GM12878 (cell line): ENCODE measurements around the gene LCP1. TPM values are rescaled to one million over a fixed set of nuclear protein-coding genes. Genes with fewer than 3 reads are reported as not detected.

Experiments
- ATF7 ChIP-seq: fragments of 450-650 bp; IDR thresholded peaks from 2 replicates; pipeline ENCODE4 v1.6.1; 2016; ENCODE audit warnings: low read depth, mild to moderate bottlenecking
- BMI1 ChIP-seq: fragments of 450-650 bp; IDR thresholded peaks from 2 replicates; pipeline ENCODE4 v1.6.1; 2016; ENCODE audit warnings: mild to moderate bottlenecking, moderate library complexity, borderline replicate concordance
- CEBPB ChIP-seq, 2 experiments: fragments of 150-350 bp in 1 of 2; IDR thresholded peaks; 2 replicates each; pipeline ENCODE4 v1.6.1; 2012 to 2014; ENCODE audit warnings: low read depth in 2 of 2, low read length in 2 of 2, borderline replicate concordance in 1 of 2, inconsistent platforms in 1 of 2
- CREB1 ChIP-seq: IDR thresholded peaks from 2 replicates; pipeline ENCODE4 v1.6.1; 2012; ENCODE audit warnings: low read depth, mild to moderate bottlenecking, inconsistent platforms
- FOXM1 ChIP-seq: IDR thresholded peaks from 2 replicates; pipeline ENCODE4 v1.6.1; 2012; ENCODE audit warnings: low read depth, mild to moderate bottlenecking, inconsistent platforms, low read length, moderate library complexity
- JUND ChIP-seq: IDR thresholded peaks from 2 replicates; pipeline ENCODE4 v1.6.1; 2012; ENCODE audit warnings: low read depth, mild to moderate bottlenecking, low read length, improper control_type of control experiment, moderate library complexity
- KDM1A ChIP-seq: fragments of 200-600 bp; sonication (generic); IDR thresholded peaks from 2 replicates; pipeline ENCODE4 v1.6.1; 2016; ENCODE audit warnings: borderline replicate concordance
- LARP7 ChIP-seq: fragments of 450-650 bp; IDR thresholded peaks from 2 replicates; pipeline ENCODE4 v1.6.1; 2017; ENCODE audit warnings: mild to moderate bottlenecking
- MEF2B ChIP-seq: fragments of 450-650 bp; IDR thresholded peaks from 2 replicates; pipeline ENCODE4 v1.6.1; 2018; ENCODE audit warnings: mild to moderate bottlenecking, moderate library complexity; ENCODE audit not compliant: partially characterized antibody, poor library complexity, severe bottlenecking
- MXI1 ChIP-seq: fragments of 150-350 bp; IDR thresholded peaks from 2 replicates; pipeline ENCODE4 v1.6.1; 2011; ENCODE audit warnings: low read depth, mild to moderate bottlenecking, inconsistent platforms, low read length, improper control_type of control experiment
- MYB ChIP-seq: fragments of 150-350 bp; IDR thresholded peaks from 2 replicates; pipeline ENCODE4 v1.6.1; 2014; ENCODE audit warnings: mild to moderate bottlenecking, low read depth, low read length, borderline replicate concordance
- NFYB ChIP-seq: IDR thresholded peaks from 2 replicates; pipeline ENCODE4 v1.6.1; 2011; ENCODE audit warnings: low read depth, mild to moderate bottlenecking, low read length, improper control_type of control experiment, moderate library complexity; ENCODE audit not compliant: insufficient read depth
- RCOR1 ChIP-seq: conservative IDR thresholded peaks from 2 replicates; pipeline ENCODE4 v1.6.1; 2012; ENCODE audit warnings: low read depth, low read length, improper control_type of control experiment
- SMARCA5 ChIP-seq: fragments of 450-650 bp; IDR thresholded peaks from 2 replicates; pipeline ENCODE4 v1.6.1; 2017; ENCODE audit warnings: mild to moderate bottlenecking
- ZNF207 ChIP-seq: fragments of 450-650 bp; IDR thresholded peaks from 2 replicates; pipeline ENCODE4 v1.6.1; 2014; ENCODE audit warnings: antibody characterized with exemption, mild to moderate bottlenecking, borderline replicate concordance
- ZNF24 ChIP-seq: fragments of 450-650 bp; IDR thresholded peaks from 2 replicates; pipeline ENCODE4 v1.6.1; 2017; ENCODE audit warnings: antibody characterized with exemption, mild to moderate bottlenecking
- ZNF384 ChIP-seq: IDR thresholded peaks from 2 replicates; pipeline ENCODE4 v1.6.1; 2012; ENCODE audit warnings: low read depth, mild to moderate bottlenecking, low read length, improper control_type of control experiment, borderline replicate concordance
- polyA plus RNA-seq, 11 experiments: library from polyadenylated mRNA; depleted of rRNA in 4 of 11; unstranded in 6 of 11; stranded (reverse) in 5 of 11; fragments of >200 nt; fragmentation: Nextera tagmentation in 4 of 11; fragmentation: Illumina TruSeq in 1 of 11; extraction: Ambion mirVana in 4 of 11; extraction: Trizol in 1 of 11; gene quantifications; 1 replicate in 1 of 11; 2 replicates in 10 of 11; pipeline versions ENCODE4 v1.2.1 to v1.2.3, GENCODE V29; 2011 to 2016; ENCODE audit warnings: inconsistent platforms in 2 of 11, missing spikeins in 2 of 11, low read depth in 1 of 11
- total RNA-seq, 4 experiments: library from RNA; depleted of rRNA in 3 of 4; stranded (reverse); fragments of >200 nt in 3 of 4; fragmentation: Illumina TruSeq in 1 of 4; extraction: Trizol in 1 of 4; gene quantifications; 2 replicates each; pipeline versions ENCODE4 v1.2.1 to v1.2.3, GENCODE V29; 2013 to 2021
- TF ChIP-seq, protein P1 (sequence below): IDR thresholded peaks from 2 replicates; pipeline ENCODE4 v1.6.1; 2012; ENCODE audit warnings: low read length, inconsistent platforms
- TF ChIP-seq, protein P2 (sequence below): fragments of 450-650 bp; IDR thresholded peaks from 2 replicates; pipeline ENCODE4 v1.6.1; 2017; ENCODE audit warnings: mild to moderate bottlenecking
- TF ChIP-seq, protein P3 (sequence below): fragments of 450-650 bp; IDR thresholded peaks from 2 replicates; pipeline ENCODE4 v1.6.1; 2016; ENCODE audit warnings: mild to moderate bottlenecking
- TF ChIP-seq, protein P4 (sequence below): IDR thresholded peaks from 2 replicates; pipeline ENCODE4 v1.6.1; 2012; ENCODE audit warnings: mild to moderate bottlenecking, low read depth, low read length
- TF ChIP-seq, protein P5 (sequence below): IDR thresholded peaks from 2 replicates; pipeline ENCODE4 v1.6.1; 2012; ENCODE audit warnings: low read depth, low read length, improper control_type of control experiment

Gene LCP1
- total and polyA plus RNA-seq, 10 of the 15 experiments (the other 5 are each of a cell fraction or from before 2014, with no cell fraction given) = 775 to 2,201 (median 1,556) TPM

DNA sequence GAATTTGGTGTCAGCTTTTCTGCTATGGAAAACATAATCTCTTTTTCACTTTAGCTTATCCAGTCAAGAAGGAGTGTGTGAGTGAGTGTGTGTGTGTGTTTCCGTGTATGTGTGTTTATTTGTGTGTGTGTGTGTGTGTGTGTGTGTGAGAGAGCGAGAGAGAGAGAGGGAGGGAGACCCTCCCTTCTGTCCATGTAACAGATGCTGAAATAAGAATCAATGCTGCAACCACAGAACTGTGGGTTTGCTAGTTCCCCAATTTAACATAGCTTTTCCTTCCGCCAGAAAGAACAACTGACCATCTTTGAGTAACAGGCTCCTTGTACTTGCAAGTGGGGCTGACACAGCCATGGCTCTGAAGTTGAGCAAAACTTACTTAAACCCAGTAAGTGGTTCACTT is 5.2 kb downstream of the LCP1 start (continued):
- TF ChIP-seq MEF2B (peak; percentile 48), BMI1 (peak; percentile 41; the same call in 1 of the 2 replicates), SMARCA5 (0 out of 2 replicates have a peak, but pooled peaks have one; percentile 51), MXI1 (peak; percentile 60; the same call in 1 of the 2 replicates), MYB (no peak), FOXM1 (peak; percentile 76; the same call in 1 of the 2 replicates), NFYB (no peak), KDM1A (no peak), RCOR1 (0 out of 2 replicates have a peak, but pooled peaks have one; percentile 81), ZNF24 (peak; percentile 90), LARP7 (0 out of 2 replicates have a peak, but pooled peaks have one; percentile 43), ATF7 (peak; percentile 44; the same call in 1 of the 2 replicates), ZNF384 (no peak), CEBPB (IDR thresholded peaks at IDR 0.05; ENCODE audit: borderline replicate concordance in 1 of 2, low read depth in 2 of 2, low read length in 2 of 2) (0 out of 4 replicates have a peak, but pooled peaks of 1 of the 2 experiments have one; percentile 61), JUND (no peak), ZNF207 (no peak), CREB1 (0 out of 2 replicates have a peak, but pooled peaks have one; percentile 45)
- TF ChIP-seq, protein P1, sequence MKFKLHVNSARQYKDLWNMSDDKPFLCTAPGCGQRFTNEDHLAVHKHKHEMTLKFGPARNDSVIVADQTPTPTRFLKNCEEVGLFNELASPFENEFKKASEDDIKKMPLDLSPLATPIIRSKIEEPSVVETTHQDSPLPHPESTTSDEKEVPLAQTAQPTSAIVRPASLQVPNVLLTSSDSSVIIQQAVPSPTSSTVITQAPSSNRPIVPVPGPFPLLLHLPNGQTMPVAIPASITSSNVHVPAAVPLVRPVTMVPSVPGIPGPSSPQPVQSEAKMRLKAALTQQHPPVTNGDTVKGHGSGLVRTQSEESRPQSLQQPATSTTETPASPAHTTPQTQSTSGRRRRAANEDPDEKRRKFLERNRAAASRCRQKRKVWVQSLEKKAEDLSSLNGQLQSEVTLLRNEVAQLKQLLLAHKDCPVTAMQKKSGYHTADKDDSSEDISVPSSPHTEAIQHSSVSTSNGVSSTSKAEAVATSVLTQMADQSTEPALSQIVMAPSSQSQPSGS = peak; percentile 70
- TF ChIP-seq, protein P2, sequence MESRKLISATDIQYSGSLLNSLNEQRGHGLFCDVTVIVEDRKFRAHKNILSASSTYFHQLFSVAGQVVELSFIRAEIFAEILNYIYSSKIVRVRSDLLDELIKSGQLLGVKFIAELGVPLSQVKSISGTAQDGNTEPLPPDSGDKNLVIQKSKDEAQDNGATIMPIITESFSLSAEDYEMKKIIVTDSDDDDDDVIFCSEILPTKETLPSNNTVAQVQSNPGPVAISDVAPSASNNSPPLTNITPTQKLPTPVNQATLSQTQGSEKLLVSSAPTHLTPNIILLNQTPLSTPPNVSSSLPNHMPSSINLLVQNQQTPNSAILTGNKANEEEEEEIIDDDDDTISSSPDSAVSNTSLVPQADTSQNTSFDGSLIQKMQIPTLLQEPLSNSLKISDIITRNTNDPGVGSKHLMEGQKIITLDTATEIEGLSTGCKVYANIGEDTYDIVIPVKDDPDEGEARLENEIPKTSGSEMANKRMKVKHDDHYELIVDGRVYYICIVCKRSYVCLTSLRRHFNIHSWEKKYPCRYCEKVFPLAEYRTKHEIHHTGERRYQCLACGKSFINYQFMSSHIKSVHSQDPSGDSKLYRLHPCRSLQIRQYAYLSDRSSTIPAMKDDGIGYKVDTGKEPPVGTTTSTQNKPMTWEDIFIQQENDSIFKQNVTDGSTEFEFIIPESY = no peak
- TF ChIP-seq, protein P3, sequence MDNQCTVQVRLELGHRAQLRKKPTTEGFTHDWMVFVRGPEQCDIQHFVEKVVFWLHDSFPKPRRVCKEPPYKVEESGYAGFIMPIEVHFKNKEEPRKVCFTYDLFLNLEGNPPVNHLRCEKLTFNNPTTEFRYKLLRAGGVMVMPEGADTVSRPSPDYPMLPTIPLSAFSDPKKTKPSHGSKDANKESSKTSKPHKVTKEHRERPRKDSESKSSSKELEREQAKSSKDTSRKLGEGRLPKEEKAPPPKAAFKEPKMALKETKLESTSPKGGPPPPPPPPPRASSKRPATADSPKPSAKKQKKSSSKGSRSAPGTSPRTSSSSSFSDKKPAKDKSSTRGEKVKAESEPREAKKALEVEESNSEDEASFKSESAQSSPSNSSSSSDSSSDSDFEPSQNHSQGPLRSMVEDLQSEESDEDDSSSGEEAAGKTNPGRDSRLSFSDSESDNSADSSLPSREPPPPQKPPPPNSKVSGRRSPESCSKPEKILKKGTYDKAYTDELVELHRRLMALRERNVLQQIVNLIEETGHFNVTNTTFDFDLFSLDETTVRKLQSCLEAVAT = peak; percentile 94
- TF ChIP-seq, protein P4, sequence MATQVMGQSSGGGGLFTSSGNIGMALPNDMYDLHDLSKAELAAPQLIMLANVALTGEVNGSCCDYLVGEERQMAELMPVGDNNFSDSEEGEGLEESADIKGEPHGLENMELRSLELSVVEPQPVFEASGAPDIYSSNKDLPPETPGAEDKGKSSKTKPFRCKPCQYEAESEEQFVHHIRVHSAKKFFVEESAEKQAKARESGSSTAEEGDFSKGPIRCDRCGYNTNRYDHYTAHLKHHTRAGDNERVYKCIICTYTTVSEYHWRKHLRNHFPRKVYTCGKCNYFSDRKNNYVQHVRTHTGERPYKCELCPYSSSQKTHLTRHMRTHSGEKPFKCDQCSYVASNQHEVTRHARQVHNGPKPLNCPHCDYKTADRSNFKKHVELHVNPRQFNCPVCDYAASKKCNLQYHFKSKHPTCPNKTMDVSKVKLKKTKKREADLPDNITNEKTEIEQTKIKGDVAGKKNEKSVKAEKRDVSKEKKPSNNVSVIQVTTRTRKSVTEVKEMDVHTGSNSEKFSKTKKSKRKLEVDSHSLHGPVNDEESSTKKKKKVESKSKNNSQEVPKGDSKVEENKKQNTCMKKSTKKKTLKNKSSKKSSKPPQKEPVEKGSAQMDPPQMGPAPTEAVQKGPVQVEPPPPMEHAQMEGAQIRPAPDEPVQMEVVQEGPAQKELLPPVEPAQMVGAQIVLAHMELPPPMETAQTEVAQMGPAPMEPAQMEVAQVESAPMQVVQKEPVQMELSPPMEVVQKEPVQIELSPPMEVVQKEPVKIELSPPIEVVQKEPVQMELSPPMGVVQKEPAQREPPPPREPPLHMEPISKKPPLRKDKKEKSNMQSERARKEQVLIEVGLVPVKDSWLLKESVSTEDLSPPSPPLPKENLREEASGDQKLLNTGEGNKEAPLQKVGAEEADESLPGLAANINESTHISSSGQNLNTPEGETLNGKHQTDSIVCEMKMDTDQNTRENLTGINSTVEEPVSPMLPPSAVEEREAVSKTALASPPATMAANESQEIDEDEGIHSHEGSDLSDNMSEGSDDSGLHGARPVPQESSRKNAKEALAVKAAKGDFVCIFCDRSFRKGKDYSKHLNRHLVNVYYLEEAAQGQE = no peak
- TF ChIP-seq, protein P5, sequence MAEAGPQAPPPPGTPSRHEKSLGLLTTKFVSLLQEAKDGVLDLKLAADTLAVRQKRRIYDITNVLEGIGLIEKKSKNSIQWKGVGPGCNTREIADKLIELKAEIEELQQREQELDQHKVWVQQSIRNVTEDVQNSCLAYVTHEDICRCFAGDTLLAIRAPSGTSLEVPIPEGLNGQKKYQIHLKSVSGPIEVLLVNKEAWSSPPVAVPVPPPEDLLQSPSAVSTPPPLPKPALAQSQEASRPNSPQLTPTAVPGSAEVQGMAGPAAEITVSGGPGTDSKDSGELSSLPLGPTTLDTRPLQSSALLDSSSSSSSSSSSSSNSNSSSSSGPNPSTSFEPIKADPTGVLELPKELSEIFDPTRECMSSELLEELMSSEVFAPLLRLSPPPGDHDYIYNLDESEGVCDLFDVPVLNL = no peak
